HL-60/S4 treated with retinoic acid at 250 ng/mL for 4 days and 3 days (cell line): ENCODE measurements around the gene SH3PXD2B.

Source experiments
- in situ Hi-C: fragments of 300-500 bp; cut with MboI; formaldehyde crosslinking; loops from 2 replicates; pipeline ENCODE4 v1.7.0; 2022; ENCODE audit warnings: low sequenced_read_pairs

Gene SH3PXD2B

DNA sequence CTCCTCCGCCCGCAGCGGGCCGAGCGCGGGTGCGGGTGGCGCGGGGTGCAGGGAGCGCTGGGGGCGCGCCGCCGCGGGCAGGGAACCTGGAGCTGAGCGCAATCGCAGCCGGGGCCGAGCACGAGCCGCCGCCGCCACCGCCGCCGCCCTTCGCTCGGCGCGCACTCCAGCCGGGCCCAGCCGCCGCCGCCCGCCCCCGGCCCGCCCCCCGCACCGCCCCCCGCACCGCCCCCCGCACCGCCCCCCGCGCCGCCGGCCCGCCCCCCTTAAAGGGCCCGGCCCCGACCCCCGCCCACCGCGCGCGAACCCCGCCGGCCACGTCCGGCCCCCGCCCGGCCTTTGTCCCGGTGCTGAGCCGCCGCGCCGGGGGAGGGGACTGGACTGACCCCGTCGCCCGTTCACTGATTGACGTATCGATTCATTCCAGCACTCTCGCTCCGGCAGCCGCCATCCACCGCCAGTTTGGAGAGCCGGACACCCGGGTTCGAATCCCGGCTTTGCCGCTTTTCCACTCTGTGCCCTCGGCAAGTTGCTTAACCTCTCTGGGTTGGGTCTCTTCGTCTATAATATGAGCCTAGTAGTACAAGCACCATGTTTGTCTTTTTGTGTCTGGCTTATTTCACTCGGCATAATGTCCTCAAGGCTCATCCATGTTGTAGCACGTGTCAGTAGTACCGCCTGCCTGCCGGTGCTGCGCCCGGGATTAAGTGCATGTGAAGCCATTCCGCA is at the start of gene SH3PXD2B:
Gene SH3PXD2B, minus strand, starts transcription at position 168 of the 729 bp plus-strand sequence. CDS start 173 bp downstream, outside the sequence.
- in situ Hi-C loops, result no loop called here

DNA sequence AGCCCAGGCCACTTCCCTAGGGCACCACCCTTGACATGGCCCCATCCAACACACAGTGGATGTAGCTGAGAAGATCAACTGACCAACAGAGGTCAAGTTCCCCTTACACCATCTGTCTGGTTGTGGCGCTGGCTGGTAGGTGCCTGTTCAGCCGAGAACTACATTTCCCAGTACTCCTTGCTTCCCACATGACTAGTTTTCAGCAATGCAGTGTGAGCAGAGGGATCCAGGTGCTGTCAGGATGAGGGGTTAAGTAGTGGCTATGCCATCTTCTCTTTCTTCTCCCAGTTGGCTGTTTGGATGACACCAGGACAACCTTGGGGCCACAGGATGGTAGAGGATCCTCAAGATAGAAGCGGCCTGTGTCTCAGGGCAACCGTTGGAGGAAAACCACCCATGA is 48.6 kb upstream of the SH3PXD2B start:
- in situ Hi-C loops, result no loop called here

DNA sequence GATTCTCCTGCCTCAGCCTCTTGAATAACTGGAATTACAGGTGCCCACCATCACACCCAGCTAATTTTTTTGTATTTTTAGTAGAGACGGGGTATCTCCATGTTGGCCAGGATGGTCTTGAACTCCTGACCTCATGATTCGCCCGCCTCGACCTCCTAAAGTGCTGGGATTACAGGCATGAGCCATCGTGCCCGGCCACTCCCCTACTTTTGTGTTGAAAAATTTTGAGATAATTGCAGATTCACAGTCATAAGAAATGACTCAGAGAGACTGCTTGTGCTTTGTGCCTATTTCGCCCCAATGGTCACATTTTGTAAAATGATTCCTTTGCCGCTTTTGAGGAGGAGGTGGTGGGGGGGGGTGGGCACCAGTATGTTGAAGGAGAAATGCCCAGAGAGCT is 48.1 kb upstream of the SH3PXD2B start:
- in situ Hi-C loops, result no loop called here

DNA sequence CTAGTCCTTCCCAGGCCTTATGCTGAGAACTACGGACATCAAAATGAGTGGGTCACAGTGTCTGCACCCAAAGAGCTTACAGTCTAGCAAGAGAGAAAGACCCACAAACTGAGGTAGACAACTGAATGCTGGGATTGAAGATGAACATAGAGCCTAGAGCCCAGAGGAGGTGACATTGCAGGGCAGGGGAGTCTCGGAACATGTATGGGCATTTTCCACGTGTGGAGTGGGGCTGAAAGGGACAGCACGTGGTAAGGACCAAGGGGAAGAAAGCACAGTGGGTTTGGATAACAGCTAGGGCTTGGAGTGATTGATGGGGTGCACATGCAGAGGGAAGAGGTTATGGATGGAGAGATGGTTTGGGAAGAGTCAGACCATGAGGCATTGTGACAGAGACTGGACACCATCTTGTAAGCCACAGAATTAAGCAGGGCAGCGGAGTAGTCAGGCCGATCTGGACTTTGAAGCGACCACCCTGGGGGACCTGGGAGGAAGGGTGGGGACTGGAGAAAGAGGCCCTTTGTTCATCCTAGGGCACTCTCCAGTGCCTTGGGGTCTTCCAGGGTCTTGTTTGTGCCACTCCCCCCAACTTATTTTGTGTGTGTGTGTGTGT is 47.5 kb upstream of the SH3PXD2B start:
- in situ Hi-C loops, result no loop called here

DNA sequence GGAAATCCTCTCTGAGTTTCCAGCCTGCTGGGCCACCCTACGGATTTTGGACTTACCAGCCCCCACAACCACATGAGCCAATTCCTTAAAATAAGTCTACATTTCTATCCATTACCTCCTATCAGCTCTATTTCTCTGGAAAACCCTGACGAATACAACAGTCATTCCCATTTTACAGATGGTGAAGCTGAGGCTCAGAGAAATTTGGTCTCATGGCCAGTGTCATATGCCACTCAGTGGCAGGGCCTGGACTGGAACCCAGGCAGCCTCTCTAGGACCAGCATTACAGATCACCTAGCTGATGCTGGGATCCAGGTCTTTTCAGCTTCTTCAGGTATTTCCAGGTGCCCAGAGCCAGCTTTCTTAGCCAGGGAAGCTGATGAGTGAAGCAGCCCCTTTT is 45.0 kb upstream of the SH3PXD2B start:
- in situ Hi-C loops, result no loop called here

DNA sequence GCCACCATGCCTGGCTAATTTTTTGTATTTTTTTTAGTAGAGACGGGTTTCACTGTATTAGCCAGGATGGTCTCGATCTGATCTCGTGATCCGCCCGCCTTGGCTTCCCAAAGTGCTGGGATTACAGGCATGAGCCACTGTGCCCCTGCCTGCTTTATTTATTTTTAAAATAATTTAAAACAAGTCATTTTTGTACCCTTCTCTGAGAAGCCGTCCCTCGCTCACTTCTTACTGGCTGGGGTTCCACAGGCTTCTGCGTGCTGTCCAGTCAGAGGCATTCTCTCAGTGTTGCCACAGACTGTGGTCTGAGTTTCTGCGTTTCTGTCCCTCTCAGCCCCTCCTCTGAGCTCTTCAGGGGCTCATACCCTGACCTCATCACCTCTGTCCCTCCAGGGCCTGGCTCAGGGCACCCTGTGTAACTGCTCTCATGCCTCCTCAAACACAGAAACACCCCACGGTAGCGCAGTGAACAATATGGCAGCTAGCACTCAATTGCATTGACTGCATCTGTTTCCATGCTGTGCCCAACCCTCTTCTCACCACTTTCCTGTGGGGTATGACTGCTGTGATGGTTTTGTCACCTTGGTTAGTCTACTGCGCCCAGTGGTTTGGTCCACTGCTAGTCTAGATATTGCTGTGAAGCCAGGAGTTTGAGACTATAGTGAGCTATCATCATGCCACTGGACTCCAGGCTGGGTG is 44.3 kb upstream of the SH3PXD2B start:
- in situ Hi-C loops, result no loop called here

DNA sequence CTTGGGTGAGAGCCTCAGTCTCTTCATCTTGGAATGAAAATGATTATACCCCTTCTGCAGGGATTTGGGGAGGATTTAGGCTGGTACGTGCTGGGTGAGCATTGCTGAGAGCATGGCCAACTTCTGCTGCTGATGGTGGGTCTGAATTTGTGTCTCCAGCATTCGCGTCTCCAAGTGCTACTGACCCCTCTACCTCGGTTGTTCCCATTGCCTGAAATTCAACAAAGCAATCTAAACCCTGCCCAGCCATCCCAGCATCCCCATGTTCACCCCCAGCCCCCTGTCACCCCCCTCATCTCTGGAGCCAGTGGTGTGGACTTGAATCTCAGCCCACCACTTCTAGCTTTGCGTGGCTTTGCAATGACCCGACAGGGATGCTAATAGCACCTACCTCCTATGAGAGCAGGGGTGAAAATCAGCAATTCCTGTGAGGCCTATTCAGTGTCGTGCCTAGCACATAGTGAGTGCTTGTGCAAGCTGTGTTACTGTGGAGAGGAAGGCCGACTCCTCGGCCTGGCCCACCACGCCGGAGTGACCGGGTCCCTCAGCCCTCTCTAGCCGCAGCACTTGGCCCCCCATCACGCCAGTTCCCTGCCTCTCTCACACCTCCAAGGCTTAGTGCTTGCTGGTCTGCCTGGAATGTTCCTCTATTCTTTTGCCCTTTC is 43.4 kb upstream of the SH3PXD2B start:
- in situ Hi-C loops, result no loop called here

DNA sequence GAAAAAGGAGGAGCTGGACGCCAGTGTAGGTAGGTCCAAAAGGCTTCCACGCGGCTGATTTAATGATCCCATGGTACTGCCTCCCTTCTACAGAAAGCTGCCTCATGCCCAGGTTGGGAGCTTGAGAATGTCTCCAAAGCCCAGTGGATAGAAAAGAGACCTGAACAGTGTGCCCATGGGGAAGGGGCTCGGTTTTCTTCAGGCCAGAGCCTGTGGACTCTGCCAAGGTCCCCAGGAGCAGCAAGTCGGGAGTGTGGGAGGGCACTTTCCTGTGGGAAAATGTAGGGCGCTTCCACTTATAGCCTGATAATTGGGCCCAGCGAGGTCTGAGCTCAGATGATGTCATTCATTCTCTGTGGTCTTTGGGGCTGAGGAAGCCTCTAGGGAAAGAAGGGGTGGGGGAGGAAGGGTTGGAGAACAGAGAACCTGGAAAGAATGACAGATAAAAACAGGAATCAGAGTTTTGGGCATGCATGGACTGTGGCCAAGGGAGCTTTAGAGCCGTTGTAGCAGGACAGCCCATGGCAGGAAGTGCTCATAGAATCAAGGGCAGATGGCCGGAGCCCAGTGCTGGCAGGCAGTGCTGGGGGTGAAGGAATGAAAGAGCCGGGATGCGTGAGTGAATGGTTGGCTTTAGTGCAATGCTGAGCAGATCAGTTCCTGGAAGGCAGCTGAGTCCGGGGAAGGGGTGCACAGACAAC is 42.5 kb upstream of the SH3PXD2B start:
- in situ Hi-C loops, result no loop called here

DNA sequence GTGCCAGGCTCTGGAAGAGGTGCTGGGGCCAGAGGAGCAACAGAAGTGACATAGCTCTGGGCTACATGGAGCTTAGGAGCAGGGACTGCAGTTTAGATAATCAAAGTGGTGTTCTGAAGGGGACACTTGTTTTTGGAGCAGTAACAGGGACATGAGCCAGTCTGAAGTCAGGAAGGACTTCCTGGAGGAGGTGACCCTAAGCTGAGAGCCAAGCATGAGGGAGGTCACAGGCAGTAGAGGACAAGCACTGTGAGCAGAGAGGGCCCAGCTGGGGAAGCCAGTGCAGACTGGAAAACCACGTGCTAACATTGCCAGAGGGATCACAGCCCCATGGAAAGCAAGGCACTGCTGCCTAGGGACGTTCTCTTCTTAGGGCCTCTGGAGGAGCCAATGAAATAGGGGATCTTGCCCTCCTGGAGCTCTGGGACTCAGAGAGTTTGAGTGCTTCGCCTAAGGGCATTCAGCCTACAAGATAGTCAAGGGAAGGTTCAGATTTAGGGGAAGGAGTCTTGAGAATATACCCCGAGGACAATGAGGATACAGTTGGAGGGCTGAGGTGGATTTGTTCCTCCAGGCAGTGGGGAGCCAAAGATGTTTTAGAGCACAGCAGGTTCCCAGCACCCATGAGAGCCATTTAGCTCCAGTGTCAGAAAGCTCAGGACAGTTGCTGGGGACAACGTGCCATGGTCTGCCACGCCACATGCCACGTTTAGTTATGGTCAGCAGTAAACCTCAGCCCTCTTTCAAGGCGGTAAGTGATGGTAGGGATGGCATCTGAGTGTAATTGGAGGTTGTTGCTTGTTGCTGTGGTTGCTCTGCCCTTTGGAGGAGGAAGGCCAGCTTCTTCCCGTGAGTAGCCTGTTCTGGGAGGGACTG is 40.5 kb upstream of the SH3PXD2B start:
- in situ Hi-C loops, result no loop called here

DNA sequence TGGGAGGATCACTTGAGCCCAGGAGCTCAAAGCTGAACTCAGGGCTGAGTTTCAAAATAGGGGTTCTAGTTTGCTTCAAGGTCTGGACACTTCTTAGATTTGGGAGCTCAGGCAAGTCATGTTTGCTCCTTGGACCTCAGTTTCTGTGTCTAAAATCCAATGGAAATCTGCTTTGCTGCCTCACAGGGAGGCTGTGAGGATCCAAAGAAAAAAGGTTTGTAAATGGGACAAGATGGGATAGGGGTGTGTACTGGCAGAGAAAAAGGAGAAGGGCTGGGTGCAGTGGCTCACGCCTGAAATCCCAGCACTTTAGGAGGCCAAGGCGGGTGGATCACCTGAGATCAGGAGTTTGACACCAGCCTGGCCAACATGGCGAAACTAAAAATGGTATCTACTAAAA is 39.6 kb upstream of the SH3PXD2B start:
- in situ Hi-C loops, result no loop called here

DNA sequence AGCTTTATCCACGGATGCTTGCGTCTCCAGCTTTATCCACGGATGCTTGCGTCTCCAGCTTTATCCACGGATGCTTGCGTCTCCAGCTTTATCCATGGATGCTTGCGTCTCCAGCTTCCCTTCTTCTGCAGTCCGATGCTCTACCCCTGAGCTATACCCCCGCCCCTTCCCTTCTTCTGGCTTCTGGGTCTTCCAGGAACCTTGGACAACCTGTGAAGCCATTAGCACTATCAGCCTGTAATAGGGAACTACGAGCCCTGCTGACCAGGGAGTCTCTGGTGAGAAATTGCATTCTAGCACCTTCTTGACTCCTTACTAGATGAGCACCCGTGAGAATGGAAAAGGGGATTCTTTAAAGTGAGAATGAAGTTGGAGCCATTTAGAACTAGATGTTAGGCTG is 39.1 kb upstream of the SH3PXD2B start:
- in situ Hi-C loops, result no loop called here

DNA sequence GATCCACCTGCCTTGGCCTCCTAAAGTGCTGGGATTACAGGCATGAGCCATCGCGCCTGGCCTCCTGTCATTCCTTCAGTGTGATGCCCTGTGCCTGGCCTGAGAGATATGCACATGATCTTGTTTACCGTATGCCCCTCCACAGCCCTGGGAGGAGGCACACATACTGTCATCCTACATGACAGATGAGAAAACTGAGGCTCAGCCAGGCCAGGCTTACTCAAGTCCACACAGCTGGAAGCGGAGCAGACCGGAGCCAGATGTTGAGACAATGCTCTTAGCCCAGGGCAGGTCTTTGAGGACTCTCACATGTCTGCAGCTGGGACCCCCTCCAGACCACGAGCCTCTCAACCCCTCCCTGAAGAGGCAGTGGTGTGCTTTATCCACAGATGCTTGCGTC is 38.7 kb upstream of the SH3PXD2B start:
- in situ Hi-C loops, result no loop called here

DNA sequence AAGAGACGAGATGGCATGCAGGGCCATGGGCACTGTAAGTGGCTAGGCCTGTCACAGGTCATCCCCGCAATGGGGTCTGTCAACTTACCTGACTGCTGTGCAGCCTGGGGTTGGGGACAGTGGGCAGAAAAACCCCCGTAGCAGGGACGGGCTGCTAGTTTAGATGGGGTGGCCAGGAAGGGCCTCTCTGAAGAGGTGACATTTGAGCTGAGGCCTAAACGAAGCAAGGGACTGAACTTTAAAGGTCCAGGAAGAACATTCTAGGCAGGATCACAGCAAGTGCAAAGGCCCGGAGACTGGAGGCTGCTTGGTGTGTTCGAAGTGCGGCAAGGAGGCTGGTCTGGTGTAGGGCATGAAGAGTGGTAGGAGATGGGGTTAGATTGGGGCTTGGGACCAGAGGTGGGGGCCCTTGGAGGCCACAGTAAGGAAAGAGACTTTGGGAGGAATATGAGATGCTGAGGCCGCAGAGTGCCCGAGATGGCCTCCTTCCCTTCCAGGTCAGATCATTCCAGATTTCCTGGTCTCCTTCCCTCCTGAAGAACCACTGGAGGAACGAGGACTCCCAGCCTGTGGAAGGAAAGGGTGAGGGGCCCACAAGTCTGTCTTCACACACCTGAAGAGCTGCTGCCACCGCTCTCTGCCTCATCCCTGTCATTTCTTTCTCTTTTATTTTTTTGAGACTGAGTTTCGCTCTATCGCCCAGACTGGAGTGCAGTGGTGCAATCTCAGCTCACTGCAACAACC is 37.9 kb upstream of the SH3PXD2B start:
- in situ Hi-C loops, result no loop called here

DNA sequence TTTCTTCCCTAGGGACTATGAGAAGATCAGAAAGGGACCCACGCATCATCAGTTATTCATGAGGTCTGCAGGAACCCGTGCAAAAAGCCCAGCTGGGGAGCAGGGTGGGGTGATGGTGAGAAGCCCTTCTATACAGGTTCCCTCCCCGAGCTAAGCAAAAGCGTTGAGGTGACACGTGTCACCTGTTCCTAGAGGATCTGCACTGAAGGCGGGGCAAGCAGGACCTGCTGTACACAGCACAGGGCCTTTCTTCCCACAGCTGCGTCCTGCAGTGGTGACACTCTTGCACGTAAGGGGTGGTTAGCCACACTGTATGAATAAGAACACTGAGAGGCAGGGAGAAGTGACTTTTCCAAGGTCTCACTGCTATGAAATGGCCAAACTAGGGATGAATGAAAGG is 37.2 kb upstream of the SH3PXD2B start:
- in situ Hi-C loops, result no loop called here

DNA sequence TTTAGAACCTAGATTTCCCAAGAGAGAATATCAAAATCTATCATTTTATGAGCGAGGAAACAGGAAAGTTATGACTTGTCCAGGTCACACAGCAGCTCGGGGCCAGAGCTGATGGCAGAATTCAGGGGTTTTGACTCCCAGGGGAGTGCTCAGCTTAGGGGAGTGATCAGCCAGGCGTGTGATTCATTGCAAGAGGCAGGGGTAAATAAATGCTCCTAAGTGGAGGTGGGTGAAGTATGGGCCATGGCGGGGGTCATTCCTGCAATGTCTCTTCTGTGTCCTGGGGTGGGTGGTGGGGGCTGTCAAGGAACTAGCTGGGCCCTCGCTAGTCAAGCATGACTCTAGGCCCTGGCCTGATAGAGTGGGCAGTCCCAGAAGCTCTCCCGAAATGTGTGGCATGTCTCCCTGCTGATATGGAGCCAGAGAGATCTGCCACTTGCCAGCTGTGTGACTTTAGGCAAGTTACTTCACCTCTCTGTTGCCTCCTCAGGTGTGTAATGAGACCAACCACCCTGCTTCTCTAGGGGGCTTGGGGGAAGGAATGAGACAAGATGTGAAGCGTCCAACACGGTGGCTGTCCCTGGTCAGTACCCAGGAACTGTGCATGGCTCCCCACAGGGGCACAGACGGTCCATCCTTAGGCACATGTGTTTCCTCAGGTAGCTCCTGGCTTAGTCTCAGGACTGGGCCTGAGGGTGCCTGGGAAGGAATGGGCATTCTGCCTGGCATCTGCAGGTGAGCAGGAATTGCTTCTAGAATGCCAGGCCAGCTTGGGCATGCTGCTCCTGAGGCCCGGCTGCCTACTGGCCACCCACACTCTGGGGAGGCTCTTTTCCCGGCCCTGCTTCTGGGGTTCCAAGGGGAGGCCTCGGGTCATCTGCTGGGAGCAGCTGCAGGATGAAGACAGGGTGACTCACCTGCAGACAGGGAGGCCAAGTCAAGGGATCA is 36.5 kb upstream of the SH3PXD2B start:
- in situ Hi-C loops, result no loop called here

DNA sequence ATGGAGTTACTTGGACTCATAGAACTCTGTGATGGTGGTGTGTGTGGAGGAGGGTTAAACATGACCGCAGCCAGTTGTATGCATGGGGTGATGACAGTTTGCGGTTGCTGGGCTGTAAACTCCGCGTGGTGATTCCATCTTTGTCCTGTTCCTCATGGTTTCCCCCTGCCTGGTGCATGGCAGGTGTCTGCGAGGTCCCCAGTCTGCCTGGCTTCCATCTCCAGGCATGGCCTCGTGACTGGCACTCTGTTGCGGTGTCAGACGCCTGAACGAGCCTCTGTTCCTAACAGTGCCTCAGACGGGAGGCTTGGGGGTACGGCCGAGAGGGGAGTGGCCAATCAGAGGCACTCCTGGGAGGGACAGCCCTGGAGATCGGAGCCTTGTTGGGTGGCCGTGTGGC is 33.9 kb upstream of the SH3PXD2B start:
- in situ Hi-C loops, result loop anchor here (10.0 kb wide), 1 partner anchor 447 kb away; no protein-coding TSS in a partner anchor

DNA sequence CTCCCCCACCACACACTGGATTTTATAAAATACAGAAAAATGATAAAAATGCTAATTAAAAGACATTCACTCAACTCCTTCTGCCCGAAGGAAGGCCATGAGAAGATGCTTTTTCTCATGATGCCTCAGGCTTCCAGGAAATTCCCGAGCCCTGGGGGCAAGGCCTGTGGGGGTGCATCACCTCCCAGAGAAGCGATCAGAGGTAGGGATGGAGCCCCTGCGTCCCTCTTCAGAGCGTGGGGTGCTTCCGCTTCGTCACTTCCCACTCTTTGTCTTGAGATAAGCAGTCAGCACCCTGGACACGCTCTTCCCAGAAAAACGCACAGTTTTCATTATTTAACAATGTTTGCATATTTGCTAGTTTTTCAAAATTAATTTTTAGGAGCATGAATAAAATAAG is 33.3 kb upstream of the SH3PXD2B start:
- in situ Hi-C loops, result loop anchor here (10.0 kb wide), 1 partner anchor 447 kb away; no protein-coding TSS in a partner anchor

DNA sequence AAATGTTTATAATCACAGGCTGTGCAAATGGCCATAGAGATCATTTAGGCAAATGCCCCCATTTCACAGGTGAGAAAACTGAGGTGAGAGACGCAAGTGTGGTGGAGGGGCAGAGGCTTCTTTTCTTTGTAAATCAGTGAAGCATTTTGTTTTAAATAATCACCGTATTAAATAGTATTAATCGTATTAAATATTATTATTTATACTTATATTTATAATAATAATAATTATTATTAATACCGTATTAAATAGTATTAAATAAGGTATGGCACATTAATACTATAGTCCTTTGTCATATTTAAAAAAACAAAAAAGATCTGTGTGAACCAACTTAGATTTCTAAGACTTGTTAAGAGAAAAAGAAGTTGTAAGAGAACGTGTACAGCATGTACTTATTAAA is 32.6 kb upstream of the SH3PXD2B start:
- in situ Hi-C loops, result loop anchor here (10.0 kb wide), 1 partner anchor 448 kb away; no protein-coding TSS in a partner anchor
